Left forelimb (tissue), 1 donor: ENCODE measurements around the gene RHBDL2.
"Not testable (repeated sequence)": the region's sequence is repeated elsewhere in the genome, so short reads cannot be mapped to it uniquely, and the experiment has no call there.

Experiments
- DNase-seq: peaks from one replicate; pipeline ENCODE4 v3.0.0-alpha.2; 2018; ENCODE audit warnings: low spot score

The RHBDL2 gene

GRCh38 chr1:38932571-38932970 is 9.1 kb downstream of the RHBDL2 start:
- no peak for DNase-seq

DNA sequence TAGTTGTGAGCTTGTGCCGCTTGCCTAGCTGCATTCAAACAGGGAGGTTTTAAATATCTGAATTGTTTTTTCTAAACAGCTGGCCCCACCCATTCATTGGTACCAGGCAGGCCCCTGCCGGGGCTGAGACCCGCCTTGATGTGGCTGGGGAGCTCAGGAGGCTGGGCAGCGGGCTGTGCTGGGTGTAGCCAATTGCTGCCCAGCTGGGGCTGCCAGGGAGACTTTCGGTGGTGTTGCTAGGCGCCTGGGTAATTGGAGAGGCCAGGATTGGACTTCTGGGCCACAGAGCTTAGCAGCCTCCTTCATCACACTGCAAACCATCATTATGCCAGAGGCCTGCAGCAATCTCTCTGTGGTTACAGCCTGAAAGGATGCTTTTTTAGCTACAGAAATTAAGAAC is 12.2 kb downstream of the RHBDL2 start:
- no peak for DNase-seq

DNA sequence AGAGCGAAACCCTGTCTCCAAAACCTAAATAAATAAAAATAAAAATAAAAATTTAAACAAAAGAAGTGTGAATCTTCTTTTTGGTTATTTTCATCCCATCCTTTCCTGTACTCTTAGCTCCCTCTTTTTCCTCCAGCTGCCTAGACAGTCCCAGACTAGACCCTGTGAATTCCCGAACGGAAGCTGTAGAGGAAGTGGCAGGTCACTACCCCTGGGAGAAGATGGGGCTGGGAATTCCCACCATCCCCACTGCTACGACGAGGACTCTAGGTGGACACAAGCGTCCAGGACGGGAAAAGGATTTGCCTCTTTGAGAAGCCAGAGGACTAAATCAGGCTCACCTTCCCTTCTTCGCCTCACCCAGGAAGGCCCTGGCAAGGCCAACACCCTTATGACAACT is 12.6 kb downstream of the RHBDL2 start:
- DNase-seq, result no peak

DNA sequence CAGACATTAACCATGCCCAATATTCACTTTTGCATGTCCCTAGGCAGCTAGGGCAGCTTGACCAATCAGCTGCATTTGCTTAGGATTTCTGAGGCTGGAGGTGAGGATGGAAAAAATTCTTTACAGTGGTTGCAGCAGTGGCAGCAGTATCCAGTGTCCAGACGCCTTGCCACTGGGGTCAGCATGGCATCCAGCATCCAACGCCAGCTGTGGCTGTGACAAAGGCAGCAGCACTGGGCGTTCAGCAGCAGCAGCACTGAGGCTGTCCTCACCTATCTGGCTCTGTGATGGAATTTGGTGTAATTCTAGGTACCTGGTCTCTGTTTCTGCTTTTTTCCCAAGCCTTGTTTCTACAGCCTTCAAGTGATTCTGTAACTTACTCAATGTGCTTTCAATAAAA is 15.5 kb downstream of the RHBDL2 start:
- no peak for DNase-seq

DNA sequence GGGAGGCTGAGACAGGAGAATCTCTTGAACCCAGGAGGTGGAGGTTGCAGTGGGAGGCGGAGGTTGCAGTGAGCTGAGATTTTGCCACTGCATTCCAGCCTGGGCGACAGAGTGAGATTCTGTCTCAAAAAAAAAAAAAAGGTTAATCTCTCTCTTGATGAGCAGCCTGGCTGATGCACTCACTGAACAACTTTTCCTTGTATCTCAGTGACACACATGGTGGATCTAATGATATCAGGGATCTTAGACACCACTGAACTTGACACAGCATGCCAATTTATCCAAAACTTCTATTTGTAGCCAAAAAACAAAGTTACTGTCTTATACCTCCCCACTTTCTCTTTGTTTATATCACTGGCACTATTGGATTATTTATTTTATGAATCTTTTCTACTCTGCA is 16.2 kb downstream of the RHBDL2 start:
- DNase-seq, result no peak

DNA sequence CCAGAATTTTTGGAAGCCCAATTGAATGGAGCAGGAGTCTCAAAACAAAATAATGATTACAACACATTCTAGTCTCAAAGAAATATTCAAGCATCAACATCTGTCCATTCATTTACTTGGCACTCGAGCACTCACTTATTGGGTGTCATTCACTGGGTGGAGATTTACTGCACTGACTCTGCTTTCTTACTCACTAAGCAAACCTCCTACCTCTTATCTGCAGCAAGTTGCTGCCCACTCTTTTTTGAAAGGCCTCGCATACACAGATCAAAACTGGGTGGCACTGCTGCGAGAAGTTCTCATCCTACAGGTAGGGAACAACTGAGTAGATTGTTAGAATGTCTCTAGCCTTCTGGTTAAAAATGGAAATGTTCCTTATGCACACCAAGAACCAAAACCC is 18.0 kb downstream of the RHBDL2 start:
- DNase-seq, result no peak

GRCh38 chr1:38919130-38919529 is 22.5 kb downstream of the RHBDL2 start:
- DNase-seq, result no peak

DNA sequence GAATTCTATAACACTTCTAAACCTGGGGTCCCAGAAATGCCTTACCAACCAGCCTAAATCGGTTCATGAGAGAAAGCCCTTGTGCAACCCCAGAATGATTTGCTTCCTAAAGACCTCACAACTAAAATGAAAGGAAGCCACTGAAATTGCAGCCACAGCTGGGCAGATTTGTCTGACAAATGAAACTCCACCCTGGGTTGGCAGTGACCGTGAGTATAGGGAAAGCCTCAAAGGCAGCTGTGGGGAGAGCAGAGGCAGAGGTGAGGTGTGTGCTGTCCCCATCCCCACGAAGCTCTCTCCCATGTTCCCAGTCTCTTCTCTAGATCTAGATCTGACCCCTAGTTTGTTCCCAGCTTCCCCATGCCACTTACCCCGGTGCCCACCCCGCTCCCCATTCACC is 23.1 kb downstream of the RHBDL2 start:
- no peak for DNase-seq

GRCh38 chr1:38917772-38918171 is 23.9 kb downstream of the RHBDL2 start:
- DNase-seq, result no peak

GRCh38 chr1:38917337-38917736 is 24.3 kb downstream of the RHBDL2 start:
- DNase-seq, result no peak

DNA sequence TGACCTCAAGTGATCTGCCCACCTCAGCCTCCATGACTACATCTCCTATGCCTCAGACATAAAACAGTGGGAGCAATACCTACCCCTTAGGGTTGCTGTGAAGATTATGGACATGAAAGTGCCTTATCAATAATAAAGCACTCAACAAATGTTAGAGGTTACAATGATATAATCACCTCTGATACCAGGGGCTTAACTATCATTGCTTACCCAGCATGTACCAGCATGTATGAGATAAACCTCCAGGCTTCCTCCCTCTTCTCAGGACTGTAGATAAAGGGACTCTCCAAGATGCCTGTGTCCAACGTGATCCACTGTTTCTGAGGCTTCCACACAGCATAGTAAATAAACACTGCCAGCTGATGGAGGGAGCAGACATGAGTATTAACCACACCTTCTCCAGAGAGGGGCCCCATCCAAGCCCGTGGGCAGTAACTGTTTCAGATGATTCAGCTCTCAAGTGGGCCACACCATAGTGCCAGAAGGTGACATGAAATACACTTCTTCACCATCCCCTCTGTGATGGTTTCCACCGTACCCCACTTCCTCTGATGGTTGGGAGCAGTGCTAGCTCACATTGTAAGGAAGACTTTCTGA is 26.2 kb downstream of the RHBDL2 start:
- no peak for DNase-seq

- DNase-seq, result not testable (repeated sequence)
These were observed 26.7 kb downstream of the RHBDL2 start for GRCh38 chr1:38914908-38915307.

GRCh38 chr1:38908821-38909220 is 32.8 kb downstream of the RHBDL2 start:
- DNase-seq, result no peak

GRCh38 chr1:38905985-38906384 is 35.6 kb downstream of the RHBDL2 start:
- no peak for DNase-seq

- no peak for DNase-seq
These were observed 42.1 kb downstream of the RHBDL2 start for GRCh38 chr1:38899560-38899959.

DNA sequence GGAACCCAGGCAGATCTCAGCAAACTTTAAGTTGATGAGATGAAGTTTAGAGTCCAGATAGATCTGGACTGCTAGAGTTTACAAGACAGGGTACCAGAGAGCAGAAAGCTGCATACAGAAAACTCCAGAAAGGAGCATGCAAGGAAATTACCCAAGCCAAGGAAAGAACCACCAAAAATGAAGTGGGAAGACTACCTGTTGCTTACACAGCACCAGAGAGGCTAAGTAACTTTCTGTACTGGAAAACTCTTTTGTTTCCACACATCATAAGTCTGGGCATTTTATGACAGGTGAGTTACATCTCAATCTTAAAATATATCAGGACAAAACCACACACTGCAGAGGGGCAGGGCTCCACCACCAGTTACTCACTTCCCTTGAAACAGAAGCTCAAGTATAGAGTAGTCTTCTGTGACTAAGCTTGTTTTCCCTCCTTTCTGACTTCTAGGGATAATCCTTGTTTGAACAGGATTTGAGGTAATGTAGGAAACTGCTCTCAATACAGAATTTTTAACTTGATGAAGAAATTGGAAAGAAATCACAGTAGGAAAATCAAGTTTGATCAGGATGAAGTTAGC is 42.9 kb downstream of the RHBDL2 start:
- DNase-seq, result no peak

GRCh38 chr1:38896169-38896568 is 45.5 kb downstream of the RHBDL2 start:
- no peak for DNase-seq

DNA sequence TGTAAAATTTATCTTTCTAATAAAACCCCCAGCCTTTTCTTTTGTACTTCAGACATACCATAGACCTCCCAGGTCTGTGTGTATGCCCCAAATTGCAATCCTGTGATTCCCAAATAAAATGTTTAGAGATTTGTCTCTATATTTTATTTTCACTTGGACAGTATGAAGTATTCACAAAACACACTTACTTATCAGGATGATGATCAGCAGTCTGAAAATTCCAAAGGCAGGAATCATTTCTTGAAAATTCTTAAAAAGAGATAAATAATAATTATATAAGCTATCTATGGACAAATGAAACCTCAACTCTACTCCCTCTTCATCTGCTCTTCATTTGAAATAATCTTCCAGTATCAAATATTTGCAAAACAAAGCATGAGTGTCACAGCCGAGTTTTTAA is 48.7 kb downstream of the RHBDL2 start:
- no peak for DNase-seq

DNA sequence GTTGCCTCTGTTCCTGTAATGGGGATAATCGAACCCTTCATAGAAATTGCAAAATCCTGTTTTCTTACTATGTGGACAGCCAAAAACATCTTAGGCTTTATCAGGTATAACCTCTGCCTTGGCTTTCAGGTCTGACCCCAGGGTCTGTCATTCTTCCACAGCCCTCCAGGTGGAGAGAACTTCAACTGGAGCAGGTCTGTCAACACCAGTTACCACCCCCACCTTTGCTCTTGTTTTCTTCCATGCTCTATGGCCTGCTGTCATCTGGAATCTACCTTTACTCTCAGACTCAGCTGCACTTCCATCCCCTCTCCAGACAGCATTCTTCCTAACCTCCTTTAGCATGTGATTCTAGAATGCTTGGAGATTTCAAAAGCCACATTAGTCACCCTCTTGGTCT is 49.9 kb downstream of the RHBDL2 start:
- no peak for DNase-seq

GRCh38 chr1:38889589-38889988 is 52.0 kb downstream of the RHBDL2 start:
- no peak for DNase-seq

GRCh38 chr1:38888423-38889333 is 53.0 kb downstream of the RHBDL2 start:
- no peak for DNase-seq

DNA sequence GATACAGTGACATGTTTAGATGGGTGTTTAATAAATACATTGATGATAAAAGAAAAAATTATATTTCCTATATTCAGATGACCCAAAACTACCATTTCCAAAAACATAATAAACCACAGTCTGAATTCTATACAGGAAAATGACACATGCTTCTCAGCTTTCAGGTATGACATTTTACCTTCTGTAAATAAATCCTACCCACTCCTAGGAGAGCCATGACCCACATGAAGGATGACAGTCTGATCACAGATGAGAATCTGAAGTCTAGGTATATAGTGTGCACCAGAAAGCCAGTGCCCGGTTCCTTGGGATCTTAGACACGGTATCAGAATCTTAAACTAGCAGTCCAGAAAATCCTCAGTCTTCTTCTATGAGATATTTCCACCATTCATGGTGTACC is 56.5 kb downstream of the RHBDL2 start:
- DNase-seq, result no peak

GRCh38 chr1:38881487-38881886 is 60.1 kb downstream of the RHBDL2 start, which contains the start of gene GJA9:
Gene GJA9, minus strand, starts transcription at chr1:38881587. Its CDS starts 5,489 bp downstream, at chr1:38876098.
- DNase-seq, result no peak
